NCI-H2029 (cell line): Measurements from ENCODE around the gene THSD4.

Experiments
- DNase-seq: peaks from one replicate; lab custom pipeline; 2025; lab: John Stamatoyannopoulos, UW

Gene THSD4

DNA sequence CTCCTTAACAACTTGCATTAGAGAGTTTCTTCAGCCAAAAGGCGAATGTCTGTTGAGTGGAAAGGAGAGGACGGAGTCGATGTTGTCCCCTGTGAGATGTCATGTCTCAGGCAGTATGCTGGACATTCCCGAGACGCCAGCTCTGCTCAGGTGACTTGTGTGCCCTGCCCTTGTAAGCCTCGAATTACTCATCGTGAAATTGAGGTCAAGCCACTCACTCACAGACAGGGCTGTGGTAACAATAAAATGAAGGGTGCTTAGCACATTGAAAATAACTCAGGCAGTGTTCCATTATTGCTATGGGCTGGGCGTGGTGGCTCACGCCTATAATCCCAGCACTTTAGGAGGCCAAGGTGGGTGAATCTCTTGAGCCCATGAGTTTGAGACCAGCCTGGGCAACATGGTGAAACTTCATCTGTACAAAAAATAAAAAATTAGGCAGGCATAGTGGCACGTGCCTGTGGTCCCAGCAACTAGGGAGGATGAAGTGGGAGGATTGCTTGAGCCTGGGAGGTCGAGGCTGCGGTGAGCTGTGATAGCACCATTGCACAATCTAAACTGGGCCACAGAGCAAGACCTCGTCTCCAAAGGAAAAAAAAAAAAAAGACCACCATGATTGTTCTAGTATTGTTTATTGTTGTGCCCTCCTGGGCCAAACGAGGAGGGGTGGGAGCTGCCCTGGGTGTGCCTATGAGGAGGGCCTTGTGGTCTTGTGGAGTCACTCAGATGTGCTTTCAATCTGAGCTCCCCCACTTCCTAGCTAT is 214.4 kb downstream of the THSD4 start:
- no peak for DNase-seq

GRCh38 chr15:71330638-71331162 is 215.4 kb downstream of the THSD4 start:
- DNase-seq: no peak

DNA sequence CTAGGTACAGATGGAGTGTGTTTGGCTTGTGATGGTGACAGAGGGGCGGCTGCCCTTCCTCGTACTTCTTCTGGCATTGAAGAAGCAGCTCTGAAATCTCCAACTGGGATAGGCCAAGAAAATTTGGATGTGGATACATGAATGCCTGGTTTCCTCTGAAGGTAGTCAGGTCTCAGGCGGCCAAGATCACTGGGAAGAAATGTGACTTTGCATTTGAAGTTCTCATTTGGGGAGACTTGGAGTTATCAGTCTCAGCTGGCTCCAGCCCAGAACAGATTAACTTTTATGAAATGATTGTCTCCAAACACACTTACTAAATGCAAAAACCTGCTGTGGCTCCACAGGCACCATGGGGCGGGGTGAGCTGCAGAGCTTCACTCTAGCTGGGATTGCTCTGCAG is 215.9 kb downstream of the THSD4 start:
- no peak for DNase-seq

DNA sequence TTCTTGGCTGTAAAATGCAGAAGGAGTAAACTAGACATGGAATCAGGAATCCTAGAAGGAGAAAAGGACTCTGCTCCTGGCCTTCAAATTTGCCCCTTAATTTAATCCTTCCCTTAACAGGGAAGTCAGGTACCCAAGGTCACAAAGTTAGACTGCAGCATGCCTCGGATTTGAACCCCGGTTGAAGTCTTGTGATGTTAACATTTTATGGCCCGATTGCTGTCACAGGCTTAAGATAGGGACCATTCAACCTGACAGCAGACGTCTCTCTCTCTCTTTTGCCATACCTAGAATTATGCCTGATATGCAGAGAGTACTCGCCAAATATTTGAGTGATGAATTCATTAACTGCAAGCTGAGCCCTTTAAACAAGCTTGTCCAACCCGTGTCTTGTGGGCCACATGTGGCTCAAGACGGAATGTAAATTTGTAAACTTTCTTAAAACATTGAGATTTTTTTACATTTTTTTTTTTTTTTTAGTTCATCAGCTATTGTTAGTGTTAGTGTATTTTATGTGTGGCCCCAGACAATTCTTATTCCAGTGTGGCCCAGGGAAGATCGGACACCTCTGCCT is 217.2 kb downstream of the THSD4 start:
- no peak for DNase-seq

GRCh38 chr15:71333136-71333700 is 217.9 kb downstream of the THSD4 start:
- DNase-seq: no peak

GRCh38 chr15:71333839-71334238 is 218.6 kb downstream of the THSD4 start:
- no peak for DNase-seq

DNA sequence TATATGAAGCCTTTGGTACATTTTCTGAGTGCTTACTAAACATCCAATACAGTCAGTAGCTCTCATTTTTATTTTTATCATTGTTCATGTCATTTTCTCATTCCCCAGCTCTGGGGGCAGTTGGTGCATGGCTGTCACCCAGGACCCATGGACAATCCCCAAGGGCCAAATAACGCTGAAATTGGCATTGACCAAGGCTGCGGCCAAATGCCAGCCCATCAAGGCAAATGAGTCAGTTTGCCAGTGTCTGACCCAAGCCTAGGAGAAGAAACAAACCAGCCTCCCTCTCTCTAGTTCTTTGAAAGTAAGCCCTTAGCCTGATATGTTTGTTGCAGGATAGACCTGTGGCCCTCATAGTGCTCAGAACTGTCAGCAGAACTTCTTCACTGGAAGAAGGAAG is 219.2 kb downstream of the THSD4 start:
- DNase-seq: no peak

- DNase-seq: no peak
Observed at GRCh38 chr15:71334873-71335272, 219.6 kb downstream of the THSD4 start.

- no peak for DNase-seq
Observed at GRCh38 chr15:71335591-71335990, 220.3 kb downstream of the THSD4 start.

GRCh38 chr15:71336671-71337070 is 221.4 kb downstream of the THSD4 start:
- no peak for DNase-seq

DNA sequence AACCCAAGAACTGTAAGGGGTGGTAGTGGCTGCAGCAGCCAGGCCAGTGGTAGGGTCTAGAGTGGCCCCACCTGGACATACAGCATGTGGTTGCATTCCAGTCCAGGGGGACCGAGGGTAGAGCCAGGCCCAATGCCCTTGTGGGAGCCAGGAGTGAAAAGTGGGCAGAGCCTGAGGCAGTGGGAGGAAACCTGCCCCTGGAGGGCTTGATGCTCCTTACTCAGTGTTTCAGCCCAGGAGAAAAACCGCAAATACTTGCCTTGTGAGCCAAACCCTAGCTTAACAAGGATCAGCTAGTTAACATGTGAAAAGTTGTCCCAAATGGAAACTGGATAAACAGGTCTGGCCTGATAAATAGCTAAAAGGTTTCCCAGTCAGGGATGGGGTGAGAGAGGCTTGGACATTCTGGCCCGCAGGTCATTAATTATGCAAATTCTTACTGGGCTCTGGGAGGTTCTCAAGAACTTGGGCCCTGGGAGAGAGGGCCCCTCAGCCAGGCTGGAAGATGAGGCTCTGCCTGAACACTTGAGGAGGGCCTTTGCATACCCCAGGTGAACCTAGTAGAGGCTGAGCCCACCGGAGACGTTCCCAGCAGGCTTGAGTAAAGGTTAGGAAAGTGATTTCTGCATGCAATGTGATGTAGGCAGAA is 222.1 kb downstream of the THSD4 start:
- DNase-seq: no peak

- no peak for DNase-seq
Observed at GRCh38 chr15:71338265-71338664, 223.0 kb downstream of the THSD4 start.

DNA sequence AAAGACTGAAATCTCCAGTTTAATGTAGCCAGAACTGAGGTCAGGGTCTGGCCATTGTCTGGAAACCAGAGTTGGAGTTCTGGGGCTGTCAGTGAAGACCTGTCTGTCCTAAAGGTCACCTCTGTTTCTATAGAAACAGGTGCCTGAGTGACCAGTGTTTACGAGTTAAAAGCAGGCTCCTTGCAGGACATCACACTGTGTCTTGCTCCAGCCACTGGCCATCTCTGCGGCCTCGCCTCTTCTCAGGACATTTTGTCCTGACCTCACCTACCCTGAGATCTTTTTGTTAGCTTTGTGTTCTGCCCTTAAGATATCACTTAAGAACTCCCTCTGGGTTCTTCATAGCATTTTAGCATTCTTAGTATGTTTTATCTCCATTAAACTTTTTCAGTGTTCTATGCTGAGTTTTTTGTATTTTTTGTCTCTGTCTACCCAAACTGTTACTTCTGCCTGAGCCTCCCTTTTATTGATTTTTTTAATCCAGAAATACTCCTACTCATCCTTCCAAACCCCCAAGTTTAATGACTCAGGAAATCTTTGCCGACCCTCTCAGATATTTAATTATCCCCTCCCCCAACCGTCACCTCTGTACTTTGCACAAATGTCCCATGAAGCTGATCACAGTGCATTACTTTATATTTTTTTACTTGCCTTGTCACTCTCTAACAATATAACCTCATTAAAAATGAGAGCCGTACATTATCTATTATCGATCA is 223.7 kb downstream of the THSD4 start:
- DNase-seq: no peak

- no peak for DNase-seq
Observed at GRCh38 chr15:71341811-71342550, 226.7 kb downstream of the THSD4 start.

DNA sequence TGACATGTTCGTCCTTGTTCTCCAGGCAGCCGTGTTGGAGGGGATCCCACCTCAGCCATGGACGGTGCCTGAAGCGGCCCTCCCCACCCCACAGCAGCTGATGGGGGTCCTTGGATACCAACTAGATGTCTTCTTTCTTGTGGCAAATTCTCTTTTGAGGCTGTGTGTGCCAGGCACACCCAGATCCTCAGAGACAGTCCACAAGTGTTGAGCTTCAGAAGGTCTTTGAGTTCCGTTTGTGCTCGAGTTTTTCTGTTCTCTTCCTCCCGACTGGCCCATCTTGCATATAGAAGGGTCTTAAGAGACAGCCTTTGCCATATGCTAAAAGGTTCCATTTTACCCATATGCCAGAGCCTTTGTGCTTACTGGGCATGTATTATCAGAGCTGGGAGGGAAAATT is 227.4 kb downstream of the THSD4 start:
- DNase-seq: no peak

DNA sequence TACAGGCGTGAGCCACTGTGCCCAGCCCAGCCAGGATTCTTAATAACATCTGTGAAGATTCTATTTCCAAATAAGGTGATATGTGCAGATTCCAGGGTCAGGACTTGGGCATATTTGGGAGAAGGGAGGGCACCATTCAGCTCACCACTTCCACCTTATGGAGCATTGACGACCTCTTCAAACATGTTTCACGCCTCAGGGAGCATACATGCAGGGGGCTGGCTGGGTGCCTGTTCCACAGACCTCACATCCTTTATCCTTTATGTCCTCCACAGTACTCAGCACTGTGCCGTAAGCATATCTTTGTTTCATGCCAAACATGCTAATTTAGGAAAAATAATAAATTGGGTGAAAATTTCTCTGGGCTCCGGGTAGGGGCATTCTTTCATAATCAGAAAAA is 229.0 kb downstream of the THSD4 start:
- peak; percentile 5 for DNase-seq

GRCh38 chr15:71345186-71345585 is 229.9 kb downstream of the THSD4 start:
- DNase-seq: no peak

DNA sequence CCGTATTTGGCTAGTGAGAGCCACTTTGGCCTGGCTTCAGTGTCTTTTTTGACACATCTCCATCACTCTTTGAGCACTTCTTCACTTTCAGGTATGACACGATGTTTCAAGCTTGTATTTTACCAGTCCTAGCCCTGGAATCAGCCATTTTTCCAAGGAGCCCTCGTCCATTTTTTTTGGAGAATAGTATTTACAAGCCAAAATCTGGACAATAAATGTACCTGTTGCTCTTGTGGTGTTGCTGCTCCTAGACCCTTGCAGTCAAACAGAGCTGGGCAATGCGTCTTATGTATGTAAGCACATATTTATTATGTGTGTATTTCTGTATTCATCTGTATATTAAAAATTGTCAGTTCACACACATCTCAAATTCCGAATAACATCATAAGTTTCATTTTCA is 231.2 kb downstream of the THSD4 start:
- no peak for DNase-seq

- DNase-seq: no peak
Observed at GRCh38 chr15:71348597-71348996, 233.3 kb downstream of the THSD4 start.

DNA sequence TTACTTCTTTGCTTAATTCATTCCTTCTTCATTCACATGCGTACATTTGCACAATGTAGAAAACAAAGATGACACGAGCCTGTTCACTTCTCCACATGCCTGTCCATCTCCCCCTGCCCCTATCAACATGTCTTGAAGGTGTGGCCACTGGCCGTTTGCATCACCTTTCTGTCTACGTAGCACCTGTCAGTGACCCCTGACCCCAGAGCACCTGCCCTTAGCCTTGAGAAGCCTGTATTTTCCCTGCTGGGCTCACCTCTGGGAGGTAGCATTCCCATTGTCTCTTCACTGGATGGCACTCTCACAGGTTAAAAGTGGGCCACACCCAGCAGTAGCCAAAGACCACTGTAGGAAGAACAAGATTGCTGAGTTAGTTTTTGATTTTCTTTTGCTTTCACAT is 234.1 kb downstream of the THSD4 start:
- no peak for DNase-seq

- no peak for DNase-seq
Observed at GRCh38 chr15:71349736-71350526, 234.7 kb downstream of the THSD4 start.
